ENCODE results near the gene OMA1. TPM values are rescaled to one million over a fixed set of nuclear protein-coding genes. Genes with fewer than 3 reads are reported as not detected.

Gene OMA1
- total RNA-seq, 1 experiment from 2014 or later = 21.9 TPM

- Histone ChIP-seq H3K36me3 (ENCODE audit: control insufficient read depth in 1 of 2, insufficient read depth in 2 of 2, low read length in 2 of 2) (no peaks in the 10 kb centered on the region), H3K27me3 (ENCODE audit: insufficient read depth, low read length) (peaks cover 69% of the 10 kb centered on the region), H3K9ac (ENCODE audit: low read length) (no peak overlapping the region), H3K9me3 (ENCODE audit: control insufficient read depth in 1 of 2, insufficient read depth in 1 of 2, low read depth in 1 of 2, low read length in 2 of 2) (no peaks in the 10 kb centered on the region), H4K20me1 (ENCODE audit: insufficient read depth) (no peaks in the 10 kb centered on the region), H3K4me3 (replicated peaks in 1 of 2; ENCODE audit: low read depth in 1 of 2, low read length in 2 of 2) (no peak overlapping the region), H3K27ac (ENCODE audit: low read depth, low read length) (no peak overlapping the region), H3K4me2 (ENCODE audit: low read length) (no peak overlapping the region), H2AFZ (ENCODE audit: low read depth, low read length, poor library complexity, severe bottlenecking) (no peak overlapping the region), H3K9me2 (ENCODE audit: insufficient read depth) (no peaks in the 10 kb centered on the region), H3K4me1 (ENCODE audit: control insufficient read depth in 1 of 2, insufficient read depth in 2 of 2, low read length in 2 of 2) (no peaks in the 10 kb centered on the region), H3K79me2 (ENCODE audit: insufficient read depth, low read length) (no peaks in the 10 kb centered on the region)
- TF ChIP-seq CBX3 (IDR thresholded peaks at IDR 0.05; ENCODE audit: low read depth) = no peak
- peak; percentile 71 for TF ChIP-seq REST (IDR thresholded peaks at IDR 0.05; ENCODE audit: low read depth)
- ChIA-PET CTCF (no interaction called here), POLR2A (no interaction called here), RAD21 (ENCODE audit: low non-redundant PET in 1 of 2, low total read pairs in 2 of 2, uncharacterized antibody in 2 of 2, unreplicated experiment in 2 of 2) (no interaction called here)
- intact Hi-C loops (cut with micrococcal nuclease) = no loop called here
- BruUV-seq (replicated peaks) = no TSS peak
- ATAC-seq (no peak), DNase-seq (ENCODE audit: low read depth, low spot score) (no peak)
Observed at GRCh38 chr1:58460469-58460868, 86.1 kb downstream of the OMA1 start.

DNA sequence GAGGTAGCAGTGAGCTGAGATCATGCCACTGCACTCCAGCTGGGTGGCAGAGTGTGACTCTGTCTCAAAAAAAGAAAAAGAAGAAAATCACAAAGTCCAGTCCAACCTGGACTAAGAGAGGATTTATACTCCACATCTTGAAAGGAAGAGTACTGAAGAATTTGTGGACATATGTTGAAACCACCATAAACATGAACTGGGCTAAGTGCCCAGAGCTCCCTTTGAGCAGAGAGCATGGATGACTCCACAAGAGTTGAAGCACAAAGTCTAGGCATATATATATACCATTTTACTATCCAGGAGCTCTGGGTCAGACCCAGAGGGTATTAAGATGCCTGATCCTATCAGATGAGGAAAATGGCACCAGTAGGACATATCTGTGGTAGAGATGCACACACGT is 86.6 kb downstream of the OMA1 start:
- no peak overlapping the region for H3K27ac ChIP-seq (ENCODE audit: low read depth, low read length)
- no peaks in the 10 kb centered on the region for H4K20me1 ChIP-seq (ENCODE audit: insufficient read depth)
- H3K4me1 ChIP-seq (ENCODE audit: control insufficient read depth in 1 of 2, insufficient read depth in 2 of 2, low read length in 2 of 2) = no peaks in the 10 kb centered on the region
- RAD21 ChIA-PET (ENCODE audit: low non-redundant PET in 1 of 2, low total read pairs in 2 of 2, uncharacterized antibody in 2 of 2, unreplicated experiment in 2 of 2) = no interaction called here
- TF ChIP-seq ZFX (IDR thresholded peaks at IDR 0.05) (no peak), JUND (IDR thresholded peaks at IDR 0.05) (no peak), ZNF274 (IDR thresholded peaks at IDR 0.05; ENCODE audit: low read depth, low read length) (no peak), MAX (IDR thresholded peaks at IDR 0.05) (no peak), POLR2AphosphoS5 (IDR thresholded peaks at IDR 0.05; ENCODE audit: low read depth, low read length) (no peak), EZH2phosphoT487 (IDR thresholded peaks at IDR 0.05; ENCODE audit: borderline replicate concordance) (no peak), EGR1 (IDR thresholded peaks at IDR 0.05; ENCODE audit: low read depth) (no peak), EZH2 (IDR thresholded peaks at IDR 0.05) (no peak)
- intact Hi-C loops (cut with micrococcal nuclease) = no loop called here
- H3K4me2 ChIP-seq (ENCODE audit: low read length) = no peak overlapping the region
- H3K36me3 ChIP-seq (ENCODE audit: control insufficient read depth in 1 of 2, insufficient read depth in 2 of 2, low read length in 2 of 2) = no peaks in the 10 kb centered on the region
- H3K9me2 ChIP-seq (ENCODE audit: insufficient read depth) = no peaks in the 10 kb centered on the region
- no peak overlapping the region for H3K4me3 ChIP-seq (replicated peaks in 1 of 2; ENCODE audit: low read depth in 1 of 2, low read length in 2 of 2)
- no peak overlapping the region for H3K9ac ChIP-seq (ENCODE audit: low read length)
- H3K79me2 ChIP-seq (ENCODE audit: insufficient read depth, low read length) = no peaks in the 10 kb centered on the region
- no peak for DNase-seq (ENCODE audit: low read depth, low spot score)
- CTCF ChIA-PET = no interaction called here
- no peak overlapping the region for H2AFZ ChIP-seq (ENCODE audit: low read depth, low read length, poor library complexity, severe bottlenecking)
- H3K27me3 ChIP-seq (ENCODE audit: insufficient read depth, low read length) = peaks cover 68% of the 10 kb centered on the region
- POLR2A ChIA-PET = no interaction called here
- no peak for ATAC-seq
- H3K9me3 ChIP-seq (ENCODE audit: control insufficient read depth in 1 of 2, insufficient read depth in 1 of 2, low read depth in 1 of 2, low read length in 2 of 2) = no peaks in the 10 kb centered on the region
- no TSS peak for BruUV-seq (replicated peaks)

Measured in HCT116 (cell line).